GM21390 (cell line): ENCODE measurements around the gene VCX2.
"Not testable (repeated sequence)": the region's sequence is repeated elsewhere in the genome, so short reads cannot be mapped to it uniquely, and the experiment has no call there.

Experiments
- ATAC-seq: cut with Tn5 transposase; IDR thresholded peaks from one replicate; pipeline ENCODE4 v1.9.1; 2021; ENCODE audit not compliant: unreplicated experiment

VCX2 gene

GRCh38 chrX:8171169-8171568 is at the start of gene VCX2:
Gene VCX2, minus strand, starts transcription at chrX:8171267. Its CDS starts 624 bp downstream, at chrX:8170643.
- not testable (repeated sequence) for ATAC-seq

GRCh38 chrX:8204943-8205342 is 33.9 kb upstream of the VCX2 start:
- ATAC-seq = no peak

GRCh38 chrX:8204169-8204935 is 33.3 kb upstream of the VCX2 start:
- no peak for ATAC-seq

GRCh38 chrX:8201896-8202331 is 30.8 kb upstream of the VCX2 start:
- no peak for ATAC-seq

GRCh38 chrX:8196776-8197175 is 25.7 kb upstream of the VCX2 start:
- ATAC-seq = no peak

GRCh38 chrX:8194216-8194615 is 23.1 kb upstream of the VCX2 start:
- ATAC-seq = no peak

GRCh38 chrX:8192276-8192675 is 21.2 kb upstream of the VCX2 start:
- no peak for ATAC-seq

- ATAC-seq = no peak
Observed at GRCh38 chrX:8191022-8191421, 20.0 kb upstream of the VCX2 start.

GRCh38 chrX:8190341-8190830 is 19.3 kb upstream of the VCX2 start:
- no peak for ATAC-seq

- ATAC-seq = no peak
Observed at GRCh38 chrX:8189096-8189830, 18.2 kb upstream of the VCX2 start.

GRCh38 chrX:8183346-8183745 is 12.3 kb upstream of the VCX2 start:
- ATAC-seq = no peak

- no peak for ATAC-seq
Observed at GRCh38 chrX:8179656-8180055, 8.6 kb upstream of the VCX2 start.

- ATAC-seq = not testable (repeated sequence)
Observed at GRCh38 chrX:8154011-8154410, 17.1 kb downstream of the VCX2 start.

GRCh38 chrX:8147226-8147625 is 23.8 kb downstream of the VCX2 start:
- ATAC-seq = no peak

- ATAC-seq = no peak
Observed at GRCh38 chrX:8144925-8145324, 26.1 kb downstream of the VCX2 start.

- ATAC-seq = no peak
Observed at GRCh38 chrX:8141896-8142295, 29.2 kb downstream of the VCX2 start.

GRCh38 chrX:8140986-8141744 is 29.9 kb downstream of the VCX2 start:
- no peak for ATAC-seq

- ATAC-seq = no peak
Observed at GRCh38 chrX:8139716-8140115, 31.4 kb downstream of the VCX2 start.

GRCh38 chrX:8138252-8138651 is 32.8 kb downstream of the VCX2 start:
- no peak for ATAC-seq

- ATAC-seq = no peak
Observed at GRCh38 chrX:8126648-8127047, 44.4 kb downstream of the VCX2 start.

- no peak for ATAC-seq
Observed at GRCh38 chrX:8126092-8126491, 45.0 kb downstream of the VCX2 start.
